D721Med (cell line): Measurements from ENCODE around the gene SKA1.

Source experiments
- DNase-seq: peaks from one replicate; pipeline ENCODE4 v3.0.0; 2011; ENCODE audit warnings: low spot score; ENCODE audit not compliant: insufficient read length
- FAIRE-seq: peaks from 2 replicates; lab custom pipeline; 2011; peaks lifted over from hg19 to GRCh38; lab: Jason Lieb, UNC
- CTCF ChIP-seq: IDR thresholded peaks from 2 replicates; pipeline ENCODE4 v1.5.1; 2012; ENCODE audit warnings: mild to moderate bottlenecking, control low read depth; ENCODE audit not compliant: insufficient read depth; ENCODE audit errors: missing control alignments

The SKA1 gene

GRCh38 chr18:50374753-50375391, at the start of gene SKA1:
Gene SKA1 (plus strand): TSS chr18:50375046. CDS start chr18:50375831, 785 bp downstream.
- peak; percentile 29 for FAIRE-seq
- TF ChIP-seq CTCF, result no peak
- peak; percentile 84 for DNase-seq

- TF ChIP-seq CTCF, result no peak
- DNase-seq (no peak), FAIRE-seq (no peak)
Observed at GRCh38 chr18:50327983-50328382, 46.9 kb upstream of the SKA1 start.

GRCh38 chr18:50330176-50330575, 44.7 kb upstream of the SKA1 start:
- no peak for TF ChIP-seq CTCF
- no peak for FAIRE-seq

GRCh38 chr18:50331691-50332090, 43.2 kb upstream of the SKA1 start:
- no peak for TF ChIP-seq CTCF
- FAIRE-seq (no peak), DNase-seq (no peak)

More at GRCh38 chr18:50330176-50330575, 44.7 kb upstream of the SKA1 start:
- DNase-seq, result no peak

- DNase-seq, result no peak
- FAIRE-seq, result no peak
- no peak for TF ChIP-seq CTCF
Observed at GRCh38 chr18:50334546-50335152, 40.2 kb upstream of the SKA1 start.

GRCh38 chr18:50338122-50338521, 36.7 kb upstream of the SKA1 start:
- FAIRE-seq (no peak), DNase-seq (no peak)
- TF ChIP-seq CTCF, result no peak

GRCh38 chr18:50338715-50339114, 36.1 kb upstream of the SKA1 start:
- FAIRE-seq (no peak), DNase-seq (no peak)
- no peak for TF ChIP-seq CTCF
